Endothelial cell of umbilical vein (primary cell): ENCODE measurements around the gene HMGN1. TPM values are rescaled to one million over a fixed set of nuclear protein-coding genes. Genes with fewer than 3 reads are reported as not detected.
A peak's percentile ranks its signal among the peaks of the same experiment; 100 is the strongest.

Source experiments
- BruUV-seq: library from RNA; stranded (reverse); fragments of 400-500 nt; replicated peaks from 2 replicates; lab custom pipeline; 2021; lab: Mats Ljungman, UMichigan
- CTCF ChIA-PET: fragments of 300-600, 350-600 bp; sonication (Branson Sonifier 250); formaldehyde crosslinking; loops from one replicate; lab custom pipeline; 2021; ENCODE audit warnings: antibody characterized with exemption, inconsistent platforms; lab: Charles Lee
- POLR2A ChIA-PET: fragments of 300-600, 350-600 bp; sonication (Branson Sonifier 250); formaldehyde crosslinking; loops from one replicate; lab custom pipeline; 2021; ENCODE audit warnings: antibody characterized with exemption, inconsistent platforms; lab: Charles Lee
- DNase-seq: peaks from one replicate; pipeline ENCODE4 v3.0.0-alpha.2; 2011; ENCODE audit warnings: low read depth, low spot score
- FAIRE-seq: peaks from 2 replicates; lab custom pipeline; 2011; peaks lifted over from hg19 to GRCh38; lab: Jason Lieb, UNC
- H2AFZ ChIP-seq: 2 replicates; pipeline ENCODE4 v1.6.0; 2012; ENCODE audit warnings: low read depth, low read length, control low read depth, inconsistent platforms
- H3K27ac ChIP-seq: 2 replicates; pipeline ENCODE4 v1.5.1; 2011; ENCODE audit warnings: low read depth, mild to moderate bottlenecking, control low read depth, low read length, moderate library complexity; ENCODE audit not compliant: insufficient read depth
- H3K27me3 ChIP-seq, 2 experiments: 2 replicates each; pipeline versions ENCODE4 v1.6.0 to v1.6.1; 2011; ENCODE audit warnings: low read length in 2 of 2, mixed read lengths in 1 of 2; ENCODE audit not compliant: control insufficient read depth in 2 of 2, insufficient read depth in 2 of 2
- H3K36me3 ChIP-seq, 2 experiments: 2 replicates in 1 of 2; 3 replicates in 1 of 2; pipeline ENCODE4 v1.5.1; 2011; ENCODE audit warnings: low read length in 2 of 2, mild to moderate bottlenecking in 1 of 2, moderate library complexity in 1 of 2; ENCODE audit not compliant: control insufficient read depth in 2 of 2, insufficient read depth in 2 of 2; ENCODE audit errors: extremely low read depth in 1 of 2
- H3K4me1 ChIP-seq: 3 replicates; pipeline ENCODE4 v1.5.1; 2011; ENCODE audit warnings: mild to moderate bottlenecking, low read length; ENCODE audit not compliant: control insufficient read depth, insufficient read depth; ENCODE audit errors: extremely low read depth
- H3K4me2 ChIP-seq: 2 replicates; pipeline ENCODE4 v1.6.1; 2011; ENCODE audit warnings: low read length, control low read depth, mixed read lengths; ENCODE audit not compliant: insufficient read depth
- H3K4me3 ChIP-seq, 3 experiments: fragments of 200-600 bp in 1 of 3; sonication (generic), shearing (Covaris generic) in 1 of 3; replicated peaks in 1 of 3; 2 replicates each; pipeline ENCODE4 v1.5.1; 2011 to 2016; ENCODE audit warnings: control low read depth in 3 of 3, low read length in 3 of 3, mild to moderate bottlenecking in 2 of 3, inconsistent platforms in 1 of 3, low read depth in 1 of 3, moderate library complexity in 1 of 3; ENCODE audit not compliant: insufficient read depth in 1 of 3
- H3K79me2 ChIP-seq: 2 replicates; pipeline ENCODE4 v1.6.0; 2012; ENCODE audit warnings: low read length, inconsistent platforms; ENCODE audit not compliant: control insufficient read depth, insufficient read depth
- H3K9ac ChIP-seq: replicated peaks from 2 replicates; pipeline ENCODE3; 2011; ENCODE audit warnings: low read length, control low read depth; ENCODE audit not compliant: insufficient read depth; ENCODE audit errors: extremely low read depth
- H3K9me1 ChIP-seq: replicated peaks from 3 replicates; pipeline ENCODE4 v1.6.0; 2011; ENCODE audit warnings: mild to moderate bottlenecking, low read length; ENCODE audit not compliant: control insufficient read depth, insufficient read depth; ENCODE audit errors: extremely low read depth
- H3K9me3 ChIP-seq: replicated peaks from 2 replicates; pipeline ENCODE4 v1.5.1; 2012; ENCODE audit warnings: low read length, inconsistent platforms; ENCODE audit not compliant: control insufficient read depth, insufficient read depth
- H4K20me1 ChIP-seq: replicated peaks from 2 replicates; pipeline ENCODE3; 2011; ENCODE audit warnings: mild to moderate bottlenecking, low read length; ENCODE audit not compliant: control insufficient read depth, insufficient read depth; ENCODE audit errors: extremely low read depth
- CTCF ChIP-seq, 2 donors: IDR thresholded peaks; 1 replicate in 1 of 2; 2 replicates in 1 of 2; pipeline ENCODE4 v1.5.1; 2011; ENCODE audit warnings: low read length in 2 of 2, mild to moderate bottlenecking in 2 of 2, moderate library complexity in 2 of 2, control low read depth in 1 of 2, inconsistent platforms in 1 of 2, low read depth in 1 of 2; ENCODE audit not compliant: insufficient read depth in 1 of 2; ENCODE audit errors: extremely low read depth in 1 of 2
- EZH2 ChIP-seq: IDR thresholded peaks from 2 replicates; pipeline ENCODE4 v1.6.1; 2012; ENCODE audit warnings: borderline replicate concordance, low read depth, mild to moderate bottlenecking, moderate library complexity, low read length, inconsistent platforms; ENCODE audit not compliant: severe bottlenecking
- FOS ChIP-seq: IDR thresholded peaks from 2 replicates; pipeline ENCODE4 v1.6.1; 2011; ENCODE audit warnings: mild to moderate bottlenecking, low read length, moderate library complexity, borderline replicate concordance; ENCODE audit not compliant: insufficient read depth
- GATA2 ChIP-seq: IDR thresholded peaks from 2 replicates; pipeline ENCODE4 v1.7.0; 2011; ENCODE audit warnings: low read depth, mild to moderate bottlenecking, moderate library complexity, mixed read lengths, low read length; ENCODE audit not compliant: insufficient read length, insufficient read depth
- JUN ChIP-seq: IDR thresholded peaks from 2 replicates; pipeline ENCODE4 v1.6.1; 2011; ENCODE audit warnings: borderline replicate concordance, low read depth; ENCODE audit not compliant: insufficient read length, insufficient read depth
- MYC ChIP-seq: IDR thresholded peaks from one replicate; pipeline ENCODE4 v1.6.1; 2011; ENCODE audit warnings: mild to moderate bottlenecking, low read depth, low read length
- POLR2A ChIP-seq: IDR thresholded peaks from 2 replicates; pipeline ENCODE4 v1.6.1; 2012; ENCODE audit warnings: low read depth, mild to moderate bottlenecking, control low read depth, low read length
- POLR2AphosphoS5 ChIP-seq: IDR thresholded peaks from 2 replicates; pipeline ENCODE4 v1.6.1; 2012; ENCODE audit warnings: low read depth, mild to moderate bottlenecking, control low read depth, low read length, moderate library complexity; ENCODE audit not compliant: insufficient read depth
- dilution Hi-C: fragments of 300-500 bp; cut with MboI; formaldehyde crosslinking; loops from one replicate; pipeline ENCODE4 v1.15.0; 2019; ENCODE audit warnings: low sequenced_read_pairs; ENCODE audit not compliant: extremely low pct_ligation_motif_present
- intact Hi-C: fragments of 100-400 bp; cut with micrococcal nuclease; formaldehyde crosslinking; loops from one replicate; pipeline ENCODE4 v1.10.0; 2022
- polyA plus RNA-seq, 4 experiments: library from polyadenylated mRNA; depleted of rRNA in 3 of 4; stranded (reverse) in 3 of 4; unstranded in 1 of 4; fragments of >200 nt; gene quantifications; 2 replicates each; pipeline versions ENCODE4 v1.2.1 to v1.2.3, GENCODE V29; 2011 to 2012; ENCODE audit warnings: missing spikeins in 1 of 4
- total RNA-seq: library from RNA; stranded (reverse); gene quantifications from 2 replicates; pipeline ENCODE4 v1.2.3, GENCODE V29; 2021
- TF ChIP-seq, protein P1 (sequence below): IDR thresholded peaks from 2 replicates; pipeline ENCODE4 v1.6.1; 2011; ENCODE audit not compliant: insufficient read depth, insufficient read length

Gene HMGN1
- total and polyA plus RNA-seq, 2 donors (not counting 3 experiments of a cell fraction or from before 2014, with no cell fraction given) = 162 to 360 TPM

GRCh38 chr21:39387461-39388037 is 38.7 kb upstream of the HMGN1 start:
- ChIA-PET POLR2A (interaction anchor here (0.6 to 1.6 kb wide), 5 partner anchors 25 to 951 kb away, joined by 3 to 7 read pairs (median 4); partner anchors contain the start of genes HMGN1 and PSMG1), CTCF (interaction anchor here (0.6 to 1.9 kb wide), 29 partner anchors 10 to 654 kb away, joined by 3 to 37 read pairs (median 5); partner anchors contain the start of genes HMGN1 and PSMG1)
- no peaks in the 10 kb centered on the region for H3K27me3 ChIP-seq
- DNase-seq = peak; percentile 88
- H3K79me2 ChIP-seq = peaks cover 34% of the 10 kb centered on the region
- dilution Hi-C loops (no loop called here), intact Hi-C loops (loop anchor here (1.0 kb wide), 5 partner anchors 14 to 204 kb away; partner anchors contain the start of genes BRWD1, LCA5L and PSMG1)
- FAIRE-seq = peak; percentile 83
- H3K9me1 ChIP-seq = no peaks in the 10 kb centered on the region
- peaks cover 7 to 9% of the 10 kb centered on the region in 2 experiments for H3K36me3 ChIP-seq
- H2AFZ ChIP-seq = peak overlapping the region; percentile 49
- peak overlapping the region; percentile 81 for H3K4me2 ChIP-seq
- peak overlapping the region; percentile 24 for H3K27ac ChIP-seq
- peak overlapping the region; percentile 7 for H3K9ac ChIP-seq
- peaks cover 23% of the 10 kb centered on the region for H3K4me1 ChIP-seq
- peak overlapping the region; percentile 26 to 62 (median 30) for H3K4me3 ChIP-seq
- TF ChIP-seq POLR2A (peak; percentile 53), POLR2AphosphoS5 (no peak)
- no TSS peak for BruUV-seq
- no peaks in the 10 kb centered on the region for H4K20me1 ChIP-seq
- no peaks in the 10 kb centered on the region for H3K9me3 ChIP-seq

DNA sequence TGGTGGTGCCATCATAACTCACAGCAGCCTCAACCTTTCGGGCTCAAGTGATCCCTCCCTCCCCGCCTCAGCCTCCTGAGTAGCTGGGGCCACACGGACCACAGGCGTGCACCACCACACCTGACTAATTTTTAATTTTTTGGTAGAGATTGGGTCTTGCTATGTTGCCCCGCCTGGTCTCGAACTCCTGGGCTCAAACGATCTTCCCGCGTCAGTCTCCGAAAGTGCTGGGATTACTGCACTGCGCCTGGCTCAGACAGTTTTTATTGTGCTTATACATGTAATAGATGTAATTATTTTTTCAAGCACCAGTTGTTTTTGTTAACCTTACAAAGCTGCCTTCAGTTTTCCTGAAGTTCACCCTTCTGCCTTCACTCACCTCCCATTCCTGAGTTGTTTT is 38.0 kb upstream of the HMGN1 start:
- peaks cover 36% of the 10 kb centered on the region for H3K79me2 ChIP-seq
- TF ChIP-seq JUN (no peak), EZH2 (no peak), POLR2AphosphoS5 (no peak), MYC (no peak), CTCF (IDR thresholded peaks at IDR 0.05; ENCODE audit: extremely low read depth in 1 of 2, insufficient read depth in 1 of 2, low read depth in 1 of 2, low read length in 2 of 2) (no peak), GATA2 (no peak), POLR2A (no peak), FOS (no peak)
- TF ChIP-seq, protein P1, sequence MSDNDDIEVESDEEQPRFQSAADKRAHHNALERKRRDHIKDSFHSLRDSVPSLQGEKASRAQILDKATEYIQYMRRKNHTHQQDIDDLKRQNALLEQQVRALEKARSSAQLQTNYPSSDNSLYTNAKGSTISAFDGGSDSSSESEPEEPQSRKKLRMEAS = no peak
- no peak overlapping the region for H3K27ac ChIP-seq
- no peaks in the 10 kb centered on the region for H4K20me1 ChIP-seq
- ChIA-PET POLR2A (interaction anchor here (0.9 to 1.6 kb wide), 2 partner anchors 38 to 203 kb away, joined by 4 read pairs; partner anchors contain the start of genes HMGN1 and PSMG1), CTCF (interaction anchor here (0.8 to 1.9 kb wide), 13 partner anchors 12 to 653 kb away, joined by 3 to 37 read pairs (median 7); partner anchors contain the start of genes HMGN1 and PSMG1)
- no peak overlapping the region for H3K4me3 ChIP-seq
- DNase-seq (no peak), FAIRE-seq (no peak)
- no peaks in the 10 kb centered on the region for H3K9me1 ChIP-seq
- no peaks in the 10 kb centered on the region for H3K27me3 ChIP-seq
- no peaks in the 10 kb centered on the region for H3K9me3 ChIP-seq
- H3K4me1 ChIP-seq = peaks cover 23% of the 10 kb centered on the region
- H2AFZ ChIP-seq = no peak overlapping the region
- H3K4me2 ChIP-seq = peak overlapping the region; percentile 75
- peaks cover 3% of the 10 kb centered on the region in 2 experiments for H3K36me3 ChIP-seq
- BruUV-seq = no TSS peak
- no peak overlapping the region for H3K9ac ChIP-seq
- intact Hi-C loops = no loop called here
- dilution Hi-C loops = no loop called here
